K562 (cell line): ENCODE measurements around the gene ENDOV. TPM values are rescaled to one million over a fixed set of nuclear protein-coding genes. Genes with fewer than 3 reads are reported as not detected.

Experiments used
- ATAC-seq: fragments of 200-7000 bp; cut with Tn5 transposase; 3 replicates; pipeline ENCODE4 v1.9.1; 2020; ENCODE audit warnings: moderate library complexity
- BruUV-seq: library from RNA; stranded (reverse); fragments of 400-500 nt; replicated peaks from 2 replicates; lab custom pipeline; 2021; lab: Mats Ljungman, UMichigan
- CTCF ChIA-PET: fragments of 300-600 bp; formaldehyde crosslinking; extraction: SDS; loops from one replicate; lab custom pipeline; 2021; ENCODE audit warnings: low intra/inter-chr PET ratio; lab: Yijun Ruan, JAX
- POLR2A ChIA-PET: fragments of 300-600, 350-650 bp; sonication (Branson Sonifier 250); formaldehyde crosslinking; extraction: SDS; loops from one replicate; lab custom pipeline; 2021; ENCODE audit warnings: antibody characterized with exemption, inconsistent platforms; lab: Yijun Ruan, JAX
- DNase-seq, 4 experiments: peaks; one replicate each; pipeline versions ENCODE4 v3.0.0 to v3.0.0-alpha.2; 2011 to 2018; ENCODE audit warnings: low spot score in 3 of 4, mixed read lengths in 3 of 4; ENCODE audit errors: extremely low read depth in 1 of 4
- FAIRE-seq: peaks from 2 replicates; lab custom pipeline; 2011; peaks lifted over from hg19 to GRCh38; lab: Jason Lieb, UNC
- H2AFZ ChIP-seq: 2 replicates; pipeline ENCODE4 v1.6.0; 2011; ENCODE audit warnings: low read depth, low read length, control low read depth, inconsistent platforms
- H3K27ac ChIP-seq: fragments of 200-600 bp; 3 replicates; pipeline ENCODE4 v1.8.0; 2011; ENCODE audit warnings: low read depth, mild to moderate bottlenecking, control low read depth, inconsistent platforms, low read length, moderate library complexity, mixed read lengths; ENCODE audit errors: extremely low read depth
- H3K27me3 ChIP-seq, 2 experiments: fragments of 300-600 bp in 1 of 2; 2 replicates in 1 of 2; 3 replicates in 1 of 2; pipeline versions ENCODE4 v1.6.0 to v1.8.0; 2011; ENCODE audit warnings: inconsistent platforms in 2 of 2, low read length in 2 of 2, mild to moderate bottlenecking in 1 of 2, mixed read lengths in 1 of 2, moderate library complexity in 1 of 2; ENCODE audit not compliant: control insufficient read depth in 2 of 2, insufficient read depth in 2 of 2
- H3K36me3 ChIP-seq: fragments of 300-600 bp; 3 replicates; pipeline ENCODE4 v1.8.0; 2011; ENCODE audit warnings: mild to moderate bottlenecking, low read length, inconsistent platforms; ENCODE audit not compliant: control insufficient read depth, insufficient read depth
- H3K4me1 ChIP-seq, 2 experiments: fragments of 200-600 bp in 1 of 2; replicated peaks in 1 of 2; 2 replicates in 1 of 2; 3 replicates in 1 of 2; pipeline versions ENCODE4 v1.5.1 to v1.8.0; 2011; ENCODE audit warnings: inconsistent platforms in 2 of 2, low read length in 2 of 2, mild to moderate bottlenecking in 1 of 2, mixed read lengths in 1 of 2, moderate library complexity in 1 of 2; ENCODE audit not compliant: control insufficient read depth in 2 of 2, insufficient read depth in 2 of 2
- H3K4me2 ChIP-seq: 2 replicates; pipeline ENCODE4 v1.6.1; 2011; ENCODE audit warnings: low read length, control low read depth, inconsistent platforms, mixed read lengths; ENCODE audit not compliant: insufficient read depth
- H3K4me3 ChIP-seq: fragments of 200-600 bp; sonication (generic), shearing (Covaris generic); 2 replicates; pipeline ENCODE4 v1.5.1; 2016; ENCODE audit warnings: control low read depth, inconsistent platforms
- H3K79me2 ChIP-seq: fragments of 200-600 bp; 3 replicates; pipeline ENCODE4 v1.8.0; 2011; ENCODE audit warnings: low read length, inconsistent platforms; ENCODE audit not compliant: control insufficient read depth, insufficient read depth
- H3K9ac ChIP-seq, 2 experiments: 2 replicates each; pipeline versions ENCODE4 v1.6.0 to v1.6.1; 2011; ENCODE audit warnings: low read depth in 2 of 2, low read length in 2 of 2, control low read depth in 1 of 2, inconsistent platforms in 1 of 2, mild to moderate bottlenecking in 1 of 2, mixed read lengths in 1 of 2; ENCODE audit not compliant: insufficient read depth in 1 of 2
- H3K9me1 ChIP-seq: one replicate; pipeline ENCODE4 v1.6.0; 2011; ENCODE audit warnings: inconsistent platforms, mild to moderate bottlenecking, low read length, moderate library complexity; ENCODE audit not compliant: control insufficient read depth, insufficient read depth
- H3K9me3 ChIP-seq: replicated peaks from 2 replicates; pipeline ENCODE4 v1.5.1; 2011; ENCODE audit warnings: low read depth, low read length, inconsistent platforms; ENCODE audit not compliant: control insufficient read depth, insufficient read depth
- H4K20me1 ChIP-seq: replicated peaks from 2 replicates; pipeline ENCODE4 v1.6.1; 2011; ENCODE audit warnings: low read length, inconsistent platforms, mixed read lengths; ENCODE audit not compliant: control insufficient read depth, insufficient read depth
- CREBBP ChIP-seq: IDR thresholded peaks from one replicate; pipeline ENCODE4 v1.6.1; 2012; ENCODE audit warnings: low read depth, mild to moderate bottlenecking, control low read depth, inconsistent platforms, low read length
- DIDO1 ChIP-seq: fragments of 450-650 bp; IDR thresholded peaks from 2 replicates; pipeline ENCODE4 v1.6.1; 2016; ENCODE audit warnings: low read depth, missing biosample characterization, missing genetic modification characterization
- DNMT1 ChIP-seq: fragments of 450-650 bp; IDR thresholded peaks from 2 replicates; pipeline ENCODE4 v1.6.1; 2016; ENCODE audit warnings: antibody characterized with exemption, mild to moderate bottlenecking
- EGR1 ChIP-seq: fragments of 450-650 bp; conservative IDR thresholded peaks from 2 replicates; pipeline ENCODE4 v1.6.1; 2017; ENCODE audit warnings: mild to moderate bottlenecking
- KLF10 ChIP-seq: fragments of 250-450 bp; sonication (Bioruptor Pico); IDR thresholded peaks from 2 replicates; pipeline ENCODE4 v1.6.1; 2021; ENCODE audit warnings: matching md5 sums
- KLF16 ChIP-seq: IDR thresholded peaks from 2 replicates; pipeline ENCODE4 v1.6.1; 2016; ENCODE audit warnings: antibody characterized with exemption
- RBM34 ChIP-seq: fragments of 200-400 bp; formaldehyde crosslinking; IDR thresholded peaks from 2 replicates; pipeline ENCODE4 v1.6.1; 2018; ENCODE audit warnings: low read length, borderline replicate concordance; ENCODE audit not compliant: insufficient read depth
- SMARCC2 ChIP-seq: fragments of 450-650 bp; IDR thresholded peaks from 2 replicates; pipeline ENCODE4 v1.6.1; 2017; ENCODE audit warnings: antibody characterized with exemption, moderate library complexity, mild to moderate bottlenecking, low read depth
- TARDBP ChIP-seq: fragments of 450-650 bp; IDR thresholded peaks from 2 replicates; pipeline ENCODE4 v1.6.1; 2016
- TGIF2 ChIP-seq: sonication (generic); formaldehyde crosslinking; IDR thresholded peaks from 2 replicates; pipeline ENCODE4 v1.8.1; 2022; ENCODE audit warnings: mild to moderate bottlenecking, missing genetic modification reagents, moderate library complexity
- XRCC5 ChIP-seq: fragments of 200-400 bp; formaldehyde crosslinking; IDR thresholded peaks from 2 replicates; pipeline ENCODE4 v1.6.1; 2017; ENCODE audit warnings: low read depth, mild to moderate bottlenecking, low read length
- ZKSCAN3 ChIP-seq: fragments of 250-450 bp; sonication (Bioruptor Pico); IDR thresholded peaks from 2 replicates; pipeline ENCODE4 v1.4.0; 2020
- ZNF23 ChIP-seq: fragments of 250-450 bp; sonication (Bioruptor Pico); IDR thresholded peaks from 2 replicates; pipeline ENCODE4 v1.4.0; 2020; ENCODE audit warnings: mild to moderate bottlenecking
- ZNF354B ChIP-seq: fragments of 250-450 bp; sonication (Bioruptor Pico); IDR thresholded peaks from 2 replicates; pipeline ENCODE4 v1.4.0; 2020
- ZNF561 ChIP-seq: fragments of 450-650 bp; formaldehyde crosslinking; conservative IDR thresholded peaks from 2 replicates; pipeline ENCODE4 v1.4.0; 2020; ENCODE audit warnings: mild to moderate bottlenecking, moderate library complexity
- ZNF778 ChIP-seq: fragments of 450-650 bp; formaldehyde crosslinking; IDR thresholded peaks from 2 replicates; pipeline ENCODE4 v1.4.0; 2020; ENCODE audit warnings: mild to moderate bottlenecking, moderate library complexity
- WGBS: fragments of 100-300 bp; shearing (Covaris generic); methylation state at CpG from one replicate; pipeline ENCODE4 v1.1.6; 2016; ENCODE audit warnings: low coverage, mixed read lengths; ENCODE audit not compliant: insufficient coverage; ENCODE audit errors: missing lambda C conversion rate; 5-methylcytosine and 5-hydroxymethylcytosine counted together
- in situ Hi-C: fragments of 300-500 bp; cut with MboI; formaldehyde crosslinking; loops from 4 replicates; pipeline ENCODE4 v1.15.0; 2018; ENCODE audit warnings: inconsistent platforms, mixed read lengths
- intact Hi-C: fragments of 100-400 bp; cut with micrococcal nuclease; formaldehyde crosslinking; loops from 2 replicates; pipeline ENCODE4 v1.14.2; 2022
- polyA plus RNA-seq, 8 experiments: library from polyadenylated mRNA; depleted of rRNA in 4 of 8; stranded (reverse) in 5 of 8; unstranded in 3 of 8; fragments of >200 nt; fragmentation: Nextera tagmentation in 2 of 8; fragmentation: Illumina TruSeq in 1 of 8; extraction: Ambion mirVana in 2 of 8; extraction: Trizol in 1 of 8; gene quantifications; 2 replicates each; pipeline versions ENCODE4 v1.2.1 to v1.2.3, GENCODE V29; 2011 to 2014; ENCODE audit warnings: inconsistent platforms in 1 of 8, missing spikeins in 1 of 8
- total RNA-seq, 7 experiments: library from RNA; depleted of rRNA in 6 of 7; stranded (reverse); fragments of >200 nt in 6 of 7; fragmentation: Illumina TruSeq in 2 of 7; extraction: Trizol in 2 of 7; gene quantifications; 2 replicates each; pipeline versions ENCODE4 v1.2.1 to v1.2.3, GENCODE V29; 2011 to 2021; ENCODE audit warnings: low replicate concordance in 1 of 7
- TF ChIP-seq, protein P1 (sequence below): sonication (generic); formaldehyde crosslinking; IDR thresholded peaks from 2 replicates; pipeline ENCODE4 v1.5.0; 2020; ENCODE audit warnings: missing genetic modification reagents
- TF ChIP-seq, protein P2 (sequence below), 2 experiments: fragments of 450-650 bp in 1 of 2; sonication (generic) in 1 of 2; formaldehyde crosslinking; conservative IDR thresholded peaks; 2 replicates each; pipeline versions ENCODE4 v1.4.0 to v1.8.1; 2020 to 2022; ENCODE audit warnings: mild to moderate bottlenecking in 1 of 2, missing genetic modification reagents in 1 of 2

The ENDOV gene
- total and polyA plus RNA-seq, 9 of the 15 experiments (the other 6 are each of a cell fraction or from before 2014, with no cell fraction given) = 1.2 to 8.2 (median 3.7) TPM

DNA sequence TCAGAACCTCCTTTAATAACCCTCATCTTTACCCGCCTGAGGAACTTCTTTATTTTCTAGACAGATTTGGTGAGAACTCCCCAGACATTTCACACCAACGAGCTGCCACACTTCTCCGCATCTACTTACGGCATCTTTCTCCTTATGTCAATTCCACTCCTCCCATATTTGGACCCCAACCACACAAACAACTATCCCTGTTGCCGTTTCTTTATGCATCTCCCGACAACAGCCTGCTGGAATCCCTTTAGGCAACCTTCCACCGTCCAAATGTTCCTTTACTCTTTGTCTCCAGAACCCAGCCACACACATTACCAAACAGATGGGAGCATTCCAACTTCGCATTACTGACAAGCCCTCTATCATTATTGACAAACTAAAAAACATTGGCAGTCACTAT lies 8.8 kb upstream of the ENDOV start:
- ATAC-seq = no peak
- in situ Hi-C loops (no loop called here), intact Hi-C loops (no loop called here)
- H3K4me3 ChIP-seq = no peak overlapping the region
- H4K20me1 ChIP-seq = no peaks in the 10 kb centered on the region
- CTCF ChIA-PET = no interaction called here
- no peak overlapping the region for H3K9ac ChIP-seq
- no peaks in the 10 kb centered on the region; a peak in 1 of 5 replicates for H3K4me1 ChIP-seq
- H3K4me2 ChIP-seq = no peak overlapping the region
- POLR2A ChIA-PET = no interaction called here
- H3K79me2 ChIP-seq = no peaks in the 10 kb centered on the region
- H3K27ac ChIP-seq = no peak overlapping the region
- DNase-seq = no peak
- WGBS = 28% methylated on average over 8 of the region's 8 CpGs
- H3K27me3 ChIP-seq = peaks cover 32 to 44% of the 10 kb centered on the region in 2 experiments; a peak in 4 of 5 replicates
- no peak for FAIRE-seq
- no TSS peak for BruUV-seq
- no peaks in the 10 kb centered on the region for H3K9me1 ChIP-seq
- no peak overlapping the region for H2AFZ ChIP-seq
- no peaks in the 10 kb centered on the region for H3K9me3 ChIP-seq
- H3K36me3 ChIP-seq = no peaks in the 10 kb centered on the region
- TF ChIP-seq ZNF23 (CRISPR knock-in tag) = no peak
- no peak for TF ChIP-seq XRCC5
- no peak for TF ChIP-seq ZNF561
- no peak for TF ChIP-seq RBM34
- TF ChIP-seq, protein P1, sequence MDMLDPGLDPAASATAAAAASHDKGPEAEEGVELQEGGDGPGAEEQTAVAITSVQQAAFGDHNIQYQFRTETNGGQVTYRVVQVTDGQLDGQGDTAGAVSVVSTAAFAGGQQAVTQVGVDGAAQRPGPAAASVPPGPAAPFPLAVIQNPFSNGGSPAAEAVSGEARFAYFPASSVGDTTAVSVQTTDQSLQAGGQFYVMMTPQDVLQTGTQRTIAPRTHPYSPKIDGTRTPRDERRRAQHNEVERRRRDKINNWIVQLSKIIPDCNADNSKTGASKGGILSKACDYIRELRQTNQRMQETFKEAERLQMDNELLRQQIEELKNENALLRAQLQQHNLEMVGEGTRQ (CRISPR knock-in tag) = no peak
- TF ChIP-seq, protein P2, sequence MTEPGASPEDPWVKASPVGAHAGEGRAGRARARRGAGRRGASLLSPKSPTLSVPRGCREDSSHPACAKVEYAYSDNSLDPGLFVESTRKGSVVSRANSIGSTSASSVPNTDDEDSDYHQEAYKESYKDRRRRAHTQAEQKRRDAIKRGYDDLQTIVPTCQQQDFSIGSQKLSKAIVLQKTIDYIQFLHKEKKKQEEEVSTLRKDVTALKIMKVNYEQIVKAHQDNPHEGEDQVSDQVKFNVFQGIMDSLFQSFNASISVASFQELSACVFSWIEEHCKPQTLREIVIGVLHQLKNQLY (CRISPR knock-in tag; conservative IDR thresholded peaks at IDR 0.05) = no peak
- no peak for TF ChIP-seq CREBBP
- no peak for TF ChIP-seq EGR1
- TF ChIP-seq TGIF2 (CRISPR knock-in tag) = no peak
- TF ChIP-seq ZKSCAN3 (CRISPR knock-in tag) = no peak
- TF ChIP-seq ZNF354B (CRISPR knock-in tag) = no peak
- TF ChIP-seq KLF10 (CRISPR knock-in tag) = no peak
- no peak for TF ChIP-seq TARDBP
- no peak for TF ChIP-seq DIDO1
- TF ChIP-seq ZNF778 (CRISPR knock-in tag) = no peak
- TF ChIP-seq SMARCC2 = no peak
- TF ChIP-seq KLF16 = no peak
- TF ChIP-seq DNMT1 = no peak
